ENCODE results near the gene CYP2S1.

The CYP2S1 gene

DNA sequence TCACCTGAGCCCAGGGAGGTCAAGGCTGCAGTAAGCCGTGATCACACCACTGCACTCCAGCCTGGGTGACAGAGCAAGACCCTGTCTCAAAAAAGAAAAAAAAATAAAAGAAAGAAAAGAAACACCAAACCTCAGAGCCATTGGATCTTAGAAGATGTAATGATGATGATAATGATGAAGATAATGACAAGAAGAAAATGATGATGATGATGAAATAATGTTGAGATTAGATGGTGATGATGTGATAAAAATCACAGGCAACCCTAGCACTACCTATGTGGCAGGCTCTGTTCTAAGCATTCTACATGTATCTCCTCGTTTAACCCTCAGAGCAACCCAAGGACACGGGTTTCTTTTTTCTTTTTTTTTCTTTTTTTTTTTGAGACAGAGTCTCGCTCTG lies 51.1 kb downstream of the CYP2S1 start:
- H3K9me3 ChIP-seq (ENCODE audit: insufficient read depth, low read depth, low read length), result no peaks in the 10 kb centered on the region
- no peaks in the 10 kb centered on the region for H3K4me1 ChIP-seq (ENCODE audit: insufficient read depth, low read length)
- H3K27me3 ChIP-seq (ENCODE audit: insufficient read depth, low read length), result no peaks in the 10 kb centered on the region
- no peak overlapping the region for H3K4me3 ChIP-seq (ENCODE audit: low read length)
- H3K27ac ChIP-seq (ENCODE audit: low read depth, low read length), result no peak overlapping the region
- no peak overlapping the region for H3K9ac ChIP-seq (ENCODE audit: low read depth, low read length)
- H3K36me3 ChIP-seq (ENCODE audit: insufficient read depth, low read length), result peaks cover 83% of the 10 kb centered on the region
- 98% methylated on average over 4 of the region's 4 CpGs for WGBS

GRCh38 chr19:41245843-41246242 lies 52.8 kb downstream of the CYP2S1 start:
- Histone ChIP-seq H3K9me3 (ENCODE audit: insufficient read depth, low read depth, low read length) (no peaks in the 10 kb centered on the region), H3K27ac (ENCODE audit: low read depth, low read length) (no peak overlapping the region), H3K27me3 (ENCODE audit: insufficient read depth, low read length) (no peaks in the 10 kb centered on the region), H3K4me1 (ENCODE audit: insufficient read depth, low read length) (no peaks in the 10 kb centered on the region), H3K4me3 (ENCODE audit: low read length) (no peak overlapping the region), H3K9ac (ENCODE audit: low read depth, low read length) (no peak overlapping the region), H3K36me3 (ENCODE audit: insufficient read depth, low read length) (peaks cover 83% of the 10 kb centered on the region)
- 93% methylated on average over 3 of the region's 3 CpGs for WGBS

- Histone ChIP-seq H3K4me3 (ENCODE audit: low read length) (no peak overlapping the region), H3K9me3 (ENCODE audit: insufficient read depth, low read depth, low read length) (no peaks in the 10 kb centered on the region), H3K36me3 (ENCODE audit: insufficient read depth, low read length) (peaks cover 85% of the 10 kb centered on the region), H3K27ac (ENCODE audit: low read depth, low read length) (no peak overlapping the region), H3K27me3 (ENCODE audit: insufficient read depth, low read length) (no peaks in the 10 kb centered on the region), H3K4me1 (ENCODE audit: insufficient read depth, low read length) (no peaks in the 10 kb centered on the region), H3K9ac (ENCODE audit: low read depth, low read length) (no peak overlapping the region)
- 83% methylated on average over 4 of the region's 4 CpGs for WGBS
Observed at GRCh38 chr19:41248895-41249294, 55.9 kb downstream of the CYP2S1 start.

GRCh38 chr19:41249707-41250423 lies 56.8 kb downstream of the CYP2S1 start:
- Histone ChIP-seq H3K36me3 (ENCODE audit: insufficient read depth, low read length) (peaks cover 83% of the 10 kb centered on the region), H3K9me3 (ENCODE audit: insufficient read depth, low read depth, low read length) (no peaks in the 10 kb centered on the region), H3K4me1 (ENCODE audit: insufficient read depth, low read length) (no peaks in the 10 kb centered on the region), H3K9ac (ENCODE audit: low read depth, low read length) (no peak overlapping the region), H3K4me3 (ENCODE audit: low read length) (no peak overlapping the region), H3K27ac (ENCODE audit: low read depth, low read length) (no peak overlapping the region), H3K27me3 (ENCODE audit: insufficient read depth, low read length) (no peaks in the 10 kb centered on the region)
- 96% methylated on average over 9 of the region's 9 CpGs for WGBS

GRCh38 chr19:41253660-41254059 lies 60.6 kb downstream of the CYP2S1 start:
- Histone ChIP-seq H3K9me3 (ENCODE audit: insufficient read depth, low read depth, low read length) (no peaks in the 10 kb centered on the region), H3K27me3 (ENCODE audit: insufficient read depth, low read length) (no peaks in the 10 kb centered on the region), H3K9ac (ENCODE audit: low read depth, low read length) (no peak overlapping the region), H3K4me3 (ENCODE audit: low read length) (no peak overlapping the region), H3K27ac (ENCODE audit: low read depth, low read length) (no peak overlapping the region), H3K4me1 (ENCODE audit: insufficient read depth, low read length) (no peaks in the 10 kb centered on the region), H3K36me3 (ENCODE audit: insufficient read depth, low read length) (peaks cover 84% of the 10 kb centered on the region)
- WGBS, result 91% methylated on average over 6 of the region's 6 CpGs

DNA sequence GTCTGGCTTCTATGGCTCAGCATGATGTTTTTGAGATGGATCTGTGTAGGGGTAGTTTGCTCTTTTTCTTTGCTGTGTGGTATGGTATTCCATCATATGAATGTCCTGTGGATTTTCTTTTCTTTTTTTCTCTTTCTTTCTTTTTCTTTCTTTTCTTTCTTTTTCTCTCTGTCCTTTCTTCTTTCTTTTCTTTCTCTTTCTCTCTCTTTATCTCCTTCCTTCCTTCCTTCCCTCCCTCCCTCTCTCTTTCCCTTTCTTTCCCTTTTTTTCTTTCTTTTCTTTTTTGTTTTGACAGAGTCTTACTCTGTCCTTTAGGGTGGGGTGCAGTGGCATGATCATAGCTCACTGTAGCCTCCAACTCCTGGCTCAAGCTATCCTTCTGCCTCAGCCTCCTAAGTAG lies 62.2 kb downstream of the CYP2S1 start:
- H3K36me3 ChIP-seq (ENCODE audit: insufficient read depth, low read length), result peaks cover 83% of the 10 kb centered on the region
- no peaks in the 10 kb centered on the region for H3K27me3 ChIP-seq (ENCODE audit: insufficient read depth, low read length)
- no peak overlapping the region for H3K9ac ChIP-seq (ENCODE audit: low read depth, low read length)
- no peak overlapping the region for H3K4me3 ChIP-seq (ENCODE audit: low read length)
- H3K27ac ChIP-seq (ENCODE audit: low read depth, low read length), result no peak overlapping the region
- H3K9me3 ChIP-seq (ENCODE audit: insufficient read depth, low read depth, low read length), result no peaks in the 10 kb centered on the region
- H3K4me1 ChIP-seq (ENCODE audit: insufficient read depth, low read length), result no peaks in the 10 kb centered on the region
